ENCODE data around the gene CEP295NL.

DNA sequence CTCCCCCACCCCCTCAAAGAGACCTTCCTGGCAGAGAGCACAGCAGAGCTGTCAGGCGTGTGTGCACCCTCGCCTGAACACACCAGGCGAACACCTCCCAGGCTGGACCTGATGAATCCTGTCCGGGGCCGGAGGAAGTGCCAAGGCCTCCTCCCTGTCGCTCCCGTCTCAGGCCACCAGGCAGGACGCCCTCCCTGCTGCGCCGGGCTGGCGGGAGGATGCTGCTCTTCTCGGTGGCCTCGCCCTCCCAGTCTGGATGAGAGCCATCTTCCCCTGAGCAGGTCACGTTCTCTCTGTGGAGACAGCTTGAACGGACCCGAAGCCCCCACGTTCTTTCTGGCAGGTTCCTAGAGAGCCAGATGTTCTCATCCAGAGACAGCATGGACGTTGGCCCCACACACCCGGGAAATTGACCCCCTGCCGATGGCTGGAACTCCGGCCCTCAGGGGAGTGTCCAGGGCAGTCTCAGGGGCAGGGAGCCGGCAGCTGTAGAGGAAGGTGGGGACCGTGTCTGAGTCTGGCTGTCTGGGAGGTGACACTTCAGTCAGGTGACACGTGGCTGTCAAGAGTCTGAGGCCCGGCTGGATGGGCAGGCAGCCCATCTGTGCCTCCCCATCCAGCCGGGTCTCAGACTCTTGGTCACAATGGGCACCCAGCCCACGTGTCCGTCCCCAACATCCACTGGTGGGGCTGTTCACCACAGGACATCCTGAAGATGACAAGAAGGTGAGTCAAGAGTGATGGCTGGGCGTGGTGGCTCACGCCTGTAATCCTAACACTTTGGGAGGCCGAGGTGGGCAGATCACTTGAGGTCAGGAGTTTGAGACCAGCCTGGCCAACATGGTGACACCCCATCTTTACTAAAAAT lies 27.1 kb upstream of the CEP295NL start:
- TF ChIP-seq JUN (IDR thresholded peaks at IDR 0.05; ENCODE audit: low read depth, low read length) (no peak), EZH2 (IDR thresholded peaks at IDR 0.05; ENCODE audit: low read depth, low read length, severe bottlenecking) (no peak), ZNF274 (IDR thresholded peaks at IDR 0.05; ENCODE audit: borderline replicate concordance, extremely low read depth, low read length) (no peak)
- TF ChIP-seq, protein P1, sequence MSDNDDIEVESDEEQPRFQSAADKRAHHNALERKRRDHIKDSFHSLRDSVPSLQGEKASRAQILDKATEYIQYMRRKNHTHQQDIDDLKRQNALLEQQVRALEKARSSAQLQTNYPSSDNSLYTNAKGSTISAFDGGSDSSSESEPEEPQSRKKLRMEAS (IDR thresholded peaks at IDR 0.05): no peak
- TF ChIP-seq, protein P2, sequence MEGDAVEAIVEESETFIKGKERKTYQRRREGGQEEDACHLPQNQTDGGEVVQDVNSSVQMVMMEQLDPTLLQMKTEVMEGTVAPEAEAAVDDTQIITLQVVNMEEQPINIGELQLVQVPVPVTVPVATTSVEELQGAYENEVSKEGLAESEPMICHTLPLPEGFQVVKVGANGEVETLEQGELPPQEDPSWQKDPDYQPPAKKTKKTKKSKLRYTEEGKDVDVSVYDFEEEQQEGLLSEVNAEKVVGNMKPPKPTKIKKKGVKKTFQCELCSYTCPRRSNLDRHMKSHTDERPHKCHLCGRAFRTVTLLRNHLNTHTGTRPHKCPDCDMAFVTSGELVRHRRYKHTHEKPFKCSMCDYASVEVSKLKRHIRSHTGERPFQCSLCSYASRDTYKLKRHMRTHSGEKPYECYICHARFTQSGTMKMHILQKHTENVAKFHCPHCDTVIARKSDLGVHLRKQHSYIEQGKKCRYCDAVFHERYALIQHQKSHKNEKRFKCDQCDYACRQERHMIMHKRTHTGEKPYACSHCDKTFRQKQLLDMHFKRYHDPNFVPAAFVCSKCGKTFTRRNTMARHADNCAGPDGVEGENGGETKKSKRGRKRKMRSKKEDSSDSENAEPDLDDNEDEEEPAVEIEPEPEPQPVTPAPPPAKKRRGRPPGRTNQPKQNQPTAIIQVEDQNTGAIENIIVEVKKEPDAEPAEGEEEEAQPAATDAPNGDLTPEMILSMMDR (IDR thresholded peaks at IDR 0.05; ENCODE audit: control extremely low read depth in 1 of 3, insufficient read depth in 1 of 3, low read depth in 1 of 3, low read length in 3 of 3): no peak

Measured in H1 (cell line).